Mucosa of descending colon (tissue), 3 donors: ENCODE data around the gene ABHD5. TPM values are rescaled to one million over a fixed set of nuclear protein-coding genes. Genes with fewer than 3 reads are reported as not detected.

Experiments used
- ATAC-seq: fragments of 200-7000 bp; cut with Tn5 transposase; one replicate; pipeline ENCODE4 v1.9.1; 2020; ENCODE audit warnings: mild to moderate bottlenecking, moderate library complexity
- DNase-seq, 3 donors: peaks; one replicate each; pipeline ENCODE4 v3.0.0-alpha.2; 2020
- H3K36me3 ChIP-seq: fragments of 200-600 bp; one replicate; pipeline ENCODE4 v1.8.0; 2021; ENCODE audit warnings: low read depth, mild to moderate bottlenecking
- H3K4me1 ChIP-seq: fragments of 200-600 bp; one replicate; pipeline ENCODE4 v1.8.0; 2021; ENCODE audit warnings: low read depth, mild to moderate bottlenecking
- H3K4me3 ChIP-seq: fragments of 200-600 bp; one replicate; pipeline ENCODE4 v1.8.0; 2021; ENCODE audit warnings: mild to moderate bottlenecking
- H3K9me3 ChIP-seq: fragments of 200-600 bp; one replicate; pipeline ENCODE4 v1.8.0; 2021; ENCODE audit warnings: mild to moderate bottlenecking
- intact Hi-C, 2 donors: fragments of 100-400 bp; cut with DNase I in 1 of 2; cut with micrococcal nuclease in 1 of 2; formaldehyde crosslinking; loops; one replicate each; pipeline versions ENCODE4 v1.11.0 to v1.11.1; 2022; cut with DNase I, micrococcal nuclease
- total RNA-seq, 3 donors: library from RNA; stranded (reverse); fragmentation: NEBNext Ultra II Directional in 2 of 3; extraction: Animal tissue kit (Norgen Biotek cat#: 25700) in 2 of 3; gene quantifications; one replicate each; pipeline versions ENCODE4 v1.2.1 to v1.2.4, GENCODE V29; 2021 to 2023
- TF ChIP-seq, protein P1 (sequence below): fragments of 200-600 bp; IDR thresholded peaks from one replicate; pipeline ENCODE4 v1.8.0; 2022; ENCODE audit warnings: antibody characterized with exemption, mild to moderate bottlenecking
- donor health status: DM: no; HTN: no; CAD: no; lungs with moderate emphysema.
- donor health status: DM: no; HTN: no; CAD: no.
- donor health status: DM: no; HTN: yes; CAD: no.

ABHD5 gene
- total RNA-seq, 3 donors from 2014 or later = 27.8 to 44.4 (median 31.7) TPM

DNA sequence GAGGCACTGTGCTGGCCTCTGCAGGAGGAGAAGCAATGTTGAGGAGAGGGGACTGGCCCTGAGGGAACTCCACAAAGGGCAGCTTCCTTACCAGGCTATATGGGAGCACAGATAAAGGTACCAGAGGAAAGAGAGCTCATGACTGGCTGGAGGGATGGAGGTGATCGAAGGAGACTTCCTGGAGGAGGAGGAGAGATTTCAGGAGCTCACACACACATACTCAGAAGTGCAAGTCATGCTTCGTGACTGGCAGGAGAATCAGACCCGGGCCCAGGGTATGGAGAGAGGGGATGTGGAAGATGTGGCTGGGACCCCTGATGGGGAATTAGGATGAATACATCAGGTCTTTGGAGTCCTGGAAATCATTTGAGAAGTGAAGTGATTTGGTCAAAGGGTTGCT lies 85.4 kb downstream of the ABHD5 start:
- Histone ChIP-seq H3K36me3 (no peaks in the 10 kb centered on the region), H3K9me3 (no peaks in the 10 kb centered on the region), H3K4me3 (no peak overlapping the region), H3K4me1 (no peaks in the 10 kb centered on the region)
- ATAC-seq = no peak
- intact Hi-C loops = no loop called here
- TF ChIP-seq, protein P1, sequence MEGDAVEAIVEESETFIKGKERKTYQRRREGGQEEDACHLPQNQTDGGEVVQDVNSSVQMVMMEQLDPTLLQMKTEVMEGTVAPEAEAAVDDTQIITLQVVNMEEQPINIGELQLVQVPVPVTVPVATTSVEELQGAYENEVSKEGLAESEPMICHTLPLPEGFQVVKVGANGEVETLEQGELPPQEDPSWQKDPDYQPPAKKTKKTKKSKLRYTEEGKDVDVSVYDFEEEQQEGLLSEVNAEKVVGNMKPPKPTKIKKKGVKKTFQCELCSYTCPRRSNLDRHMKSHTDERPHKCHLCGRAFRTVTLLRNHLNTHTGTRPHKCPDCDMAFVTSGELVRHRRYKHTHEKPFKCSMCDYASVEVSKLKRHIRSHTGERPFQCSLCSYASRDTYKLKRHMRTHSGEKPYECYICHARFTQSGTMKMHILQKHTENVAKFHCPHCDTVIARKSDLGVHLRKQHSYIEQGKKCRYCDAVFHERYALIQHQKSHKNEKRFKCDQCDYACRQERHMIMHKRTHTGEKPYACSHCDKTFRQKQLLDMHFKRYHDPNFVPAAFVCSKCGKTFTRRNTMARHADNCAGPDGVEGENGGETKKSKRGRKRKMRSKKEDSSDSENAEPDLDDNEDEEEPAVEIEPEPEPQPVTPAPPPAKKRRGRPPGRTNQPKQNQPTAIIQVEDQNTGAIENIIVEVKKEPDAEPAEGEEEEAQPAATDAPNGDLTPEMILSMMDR = no peak
- DNase-seq = no peak

DNA sequence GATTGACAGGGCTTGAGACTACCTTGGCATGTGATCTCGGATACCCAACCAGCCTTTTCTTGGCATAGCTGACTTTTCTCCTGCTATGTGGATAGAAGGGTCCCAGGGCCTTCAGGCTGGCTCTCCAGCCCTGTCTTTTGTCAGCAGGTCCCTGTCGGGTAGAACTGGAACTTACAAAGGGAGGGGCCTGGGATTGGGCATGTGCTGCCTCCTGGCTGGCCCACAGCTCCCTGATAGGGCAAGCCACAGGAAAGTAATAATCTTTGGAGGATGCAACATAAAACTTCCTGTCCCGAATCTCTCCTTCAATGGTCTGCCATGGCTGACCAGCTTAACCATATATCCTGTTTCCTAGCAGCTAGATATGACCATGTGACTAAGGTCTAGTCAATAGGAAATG lies 89.1 kb downstream of the ABHD5 start:
- H3K9me3 ChIP-seq = no peaks in the 10 kb centered on the region
- no peak overlapping the region for H3K4me3 ChIP-seq
- TF ChIP-seq, protein P1 = no peak
- no peak for ATAC-seq
- intact Hi-C loops = no loop called here
- H3K4me1 ChIP-seq = peaks cover 5% of the 10 kb centered on the region
- DNase-seq = no peak
- H3K36me3 ChIP-seq = no peaks in the 10 kb centered on the region

DNA sequence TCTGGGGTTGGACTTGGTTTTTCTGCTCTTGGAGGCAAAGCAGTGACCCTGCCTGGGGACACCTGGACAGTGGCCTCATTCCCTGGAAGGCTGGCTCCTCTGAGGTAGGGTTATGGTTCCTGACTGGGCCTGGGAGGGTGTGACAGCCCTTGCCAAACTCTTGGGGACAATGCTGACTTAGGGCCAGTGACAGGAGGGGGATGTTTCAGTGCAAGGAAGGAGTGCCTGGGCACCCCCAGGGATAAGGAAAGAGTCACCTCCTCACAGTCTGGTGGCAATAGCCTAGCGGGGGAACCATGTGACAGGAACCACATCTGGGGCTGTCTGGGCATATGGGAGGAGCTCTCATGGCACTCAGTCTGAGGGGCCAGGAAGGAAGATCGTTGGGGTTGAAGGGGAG lies 91.8 kb downstream of the ABHD5 start:
- Histone ChIP-seq H3K36me3 (no peaks in the 10 kb centered on the region), H3K4me3 (no peak overlapping the region), H3K9me3 (no peaks in the 10 kb centered on the region), H3K4me1 (peaks cover 5% of the 10 kb centered on the region)
- intact Hi-C loops = no loop called here
- DNase-seq (no peak), ATAC-seq (no peak)
- TF ChIP-seq, protein P1 = no peak

Other genes with a start within 250 kb of the ABHD5 start
- gene ANO10, start 68.9 kb upstream of the ABHD5 start, total RNA-seq = 10 to 100 TPM; 46.6 to 100.0 (median 64.1) TPM